GM21737 (cell line): ENCODE data around the gene SNRPA.

ENCODE experiments used
- ATAC-seq: cut with Tn5 transposase; IDR thresholded peaks from one replicate; pipeline ENCODE4 v1.9.1; 2021; ENCODE audit warnings: mild to moderate bottlenecking, moderate library complexity; ENCODE audit not compliant: unreplicated experiment

SNRPA gene

GRCh38 chr19:40800339-40800996 is 49.5 kb downstream of the SNRPA start:
- ATAC-seq, result no peak

DNA sequence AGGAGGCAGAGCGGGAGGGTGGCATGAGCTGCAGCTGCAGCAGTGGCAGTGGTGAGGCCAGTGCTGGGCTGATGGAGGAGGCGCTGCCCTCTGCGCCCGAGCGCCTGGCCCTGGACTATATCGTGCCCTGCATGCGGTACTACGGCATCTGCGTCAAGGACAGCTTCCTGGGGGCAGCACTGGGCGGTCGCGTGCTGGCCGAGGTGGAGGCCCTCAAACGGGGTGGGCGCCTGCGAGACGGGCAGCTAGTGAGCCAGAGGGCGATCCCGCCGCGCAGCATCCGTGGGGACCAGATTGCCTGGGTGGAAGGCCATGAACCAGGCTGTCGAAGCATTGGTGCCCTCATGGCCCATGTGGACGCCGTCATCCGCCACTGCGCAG is 50.0 kb downstream of the SNRPA start:
- no peak for ATAC-seq

DNA sequence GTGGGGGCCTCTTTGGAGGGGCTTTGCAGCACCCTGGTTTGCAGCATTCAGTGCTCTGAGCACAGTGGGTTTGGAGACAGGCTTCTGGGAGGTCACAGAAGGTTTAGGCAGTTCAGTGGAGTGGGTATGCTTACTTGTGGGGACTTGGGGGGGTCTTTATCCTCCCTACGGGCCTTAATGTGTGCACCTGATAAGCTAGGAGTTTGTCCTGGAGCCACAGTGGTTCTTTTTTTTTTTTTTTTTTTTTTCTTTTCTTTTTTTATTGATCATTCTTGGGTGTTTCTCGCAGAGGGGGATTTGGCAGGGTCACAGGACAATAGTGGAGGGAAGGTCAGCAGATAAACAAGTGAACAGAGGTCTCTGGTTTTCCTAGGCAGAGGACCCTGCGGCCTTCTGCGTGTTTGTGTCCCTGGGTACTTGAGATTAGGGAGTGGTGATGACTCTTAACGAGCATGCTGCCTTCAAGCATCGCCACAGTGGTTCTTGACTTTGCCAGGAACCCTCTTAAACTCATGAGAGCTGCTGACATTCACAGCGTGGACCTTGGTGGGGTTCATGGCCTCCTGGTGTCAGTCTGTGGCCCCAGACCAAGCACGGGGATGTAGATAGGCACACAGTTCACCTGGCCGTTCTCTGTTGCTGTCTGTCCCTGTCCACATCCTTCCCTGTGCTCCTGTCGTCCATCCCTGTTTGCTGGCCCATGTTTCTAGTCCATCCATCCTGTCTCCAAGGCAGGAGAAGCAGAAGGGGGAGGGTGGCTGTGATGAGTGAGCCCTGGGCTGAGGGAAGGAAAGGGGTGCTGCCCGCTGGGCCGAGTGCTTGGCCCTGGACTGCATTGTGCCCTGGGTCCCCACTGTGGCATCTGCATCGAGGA is 50.7 kb downstream of the SNRPA start:
- ATAC-seq, result no peak

GRCh38 chr19:40802300-40803169 is 51.5 kb downstream of the SNRPA start:
- ATAC-seq, result no peak

DNA sequence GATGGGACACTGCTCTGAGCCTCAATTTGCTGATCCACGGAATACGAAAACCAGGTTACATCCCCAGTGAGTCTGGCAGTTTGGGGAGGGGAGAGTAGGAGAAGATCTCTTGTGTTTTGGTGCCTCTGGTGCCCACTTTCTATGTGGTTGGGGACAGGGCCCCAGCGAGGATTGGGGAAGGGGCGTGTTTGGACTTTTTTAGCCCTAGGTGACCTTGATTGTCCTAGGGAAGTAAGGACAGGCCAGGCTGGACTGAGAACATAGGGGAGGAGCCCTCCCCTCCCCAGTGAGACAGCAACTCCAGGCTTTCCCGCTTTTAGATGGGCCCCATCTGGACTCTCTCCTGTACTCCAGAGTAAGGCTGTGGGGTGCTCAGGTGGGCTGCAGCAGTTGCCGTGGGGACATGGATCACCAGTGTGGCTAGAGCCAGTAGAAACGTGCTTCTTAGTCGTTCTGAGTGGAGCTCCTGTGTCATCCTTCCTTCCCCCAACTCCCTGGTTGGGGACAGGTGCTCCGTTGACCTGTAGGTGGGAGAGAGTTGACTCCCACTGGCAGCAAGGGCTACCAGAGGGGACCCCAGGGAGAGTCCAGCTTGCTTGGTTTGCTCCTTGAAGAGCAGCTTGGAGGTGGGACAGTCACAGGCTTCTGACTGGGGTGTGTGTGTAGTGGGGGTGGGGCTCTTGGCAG is 52.3 kb downstream of the SNRPA start:
- no peak for ATAC-seq

DNA sequence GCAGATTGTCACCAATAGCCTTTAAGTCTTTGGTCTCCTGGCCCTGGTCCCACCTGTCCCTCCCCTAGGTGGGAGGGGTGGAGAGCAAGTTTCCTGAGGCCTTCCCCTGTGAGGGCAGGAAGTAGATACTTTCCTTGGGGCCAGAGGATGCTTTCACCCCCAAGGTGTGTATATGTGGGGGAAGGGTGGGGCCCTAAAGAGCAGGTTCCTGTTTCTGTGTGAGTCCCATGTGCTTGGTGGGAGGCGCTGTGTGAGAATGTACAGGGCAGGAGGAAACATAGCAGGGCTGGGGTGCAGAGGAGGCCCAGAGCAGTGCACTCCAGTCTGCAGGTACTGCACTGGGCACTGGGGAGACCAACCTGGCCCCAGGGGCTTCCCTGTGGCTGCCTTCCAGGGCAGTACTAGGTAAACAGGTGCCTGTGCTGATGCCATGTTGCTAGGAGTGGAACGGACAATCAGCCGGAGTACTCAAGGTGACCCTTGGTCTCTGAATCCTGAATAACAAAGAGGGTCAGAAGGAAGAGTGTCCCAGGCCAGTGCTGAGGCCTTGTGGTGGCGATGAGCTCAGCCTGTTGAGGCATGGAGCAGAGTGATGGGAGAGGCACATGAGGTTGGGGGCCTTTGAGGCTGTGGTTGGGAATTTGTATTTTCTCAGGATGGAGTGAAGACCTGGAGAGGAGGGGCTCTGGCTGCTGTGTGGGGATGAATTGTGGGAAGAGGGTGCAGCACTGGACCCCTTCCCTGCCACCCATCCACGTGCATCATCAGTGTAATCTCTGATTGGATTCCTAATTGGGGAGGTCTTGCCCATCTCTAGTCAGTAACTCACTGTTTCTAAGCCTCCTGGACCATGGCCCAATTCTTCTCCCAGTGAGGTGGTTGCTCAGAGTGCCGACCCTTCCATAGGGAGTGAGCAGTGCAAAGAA is 53.1 kb downstream of the SNRPA start:
- no peak for ATAC-seq

DNA sequence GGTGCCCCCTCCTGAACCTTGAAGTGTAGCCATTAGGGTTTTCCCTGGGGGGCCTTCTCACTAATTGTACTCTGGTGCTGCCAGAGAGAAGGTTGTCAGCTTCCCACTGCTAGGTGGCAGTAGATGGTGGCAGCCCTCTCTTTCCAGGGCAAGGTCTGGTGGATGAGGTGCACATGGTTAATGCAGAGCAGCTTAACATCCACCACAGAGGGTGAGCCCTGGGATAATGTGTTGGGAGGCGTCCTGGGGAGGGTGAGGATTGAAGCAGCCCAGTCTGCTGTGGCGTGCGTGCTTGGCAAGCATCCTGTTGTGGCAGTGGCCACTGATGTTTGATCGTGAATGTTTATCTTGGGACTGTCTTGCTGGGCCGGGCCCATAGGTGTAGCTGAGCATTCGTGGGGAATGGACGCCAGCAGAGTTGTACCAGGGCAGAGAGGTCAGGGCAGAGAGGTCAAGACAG is 53.8 kb downstream of the SNRPA start:
- no peak for ATAC-seq

DNA sequence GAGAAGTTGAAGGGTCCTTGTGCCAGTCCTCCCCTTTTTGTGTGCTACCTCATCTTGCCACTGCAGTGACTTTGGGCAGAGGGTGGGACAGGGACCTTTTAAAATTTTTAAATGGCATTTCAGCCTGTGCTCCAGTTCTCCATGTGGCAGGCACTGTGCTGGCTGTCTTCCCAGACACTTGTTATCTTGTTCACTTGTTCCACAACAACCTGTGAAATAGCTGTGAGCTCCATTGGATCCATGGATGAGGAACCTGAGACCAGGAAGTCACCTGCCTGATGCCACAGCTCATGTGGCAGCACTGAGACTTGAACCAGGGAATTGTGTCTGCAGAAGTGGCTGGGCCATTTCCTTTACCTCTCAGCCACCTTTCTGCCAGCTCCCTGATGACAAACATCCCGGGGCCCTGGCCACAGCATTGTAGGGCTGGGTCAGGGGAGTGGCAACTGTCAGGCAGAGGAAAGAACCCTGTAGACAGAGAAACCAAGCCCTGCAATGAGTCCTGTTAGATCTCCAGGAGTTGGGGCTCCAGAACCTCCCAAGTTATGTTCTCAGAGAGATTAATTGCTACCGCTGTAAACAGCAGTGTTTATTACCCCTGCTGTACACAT is 54.4 kb downstream of the SNRPA start:
- no peak for ATAC-seq

DNA sequence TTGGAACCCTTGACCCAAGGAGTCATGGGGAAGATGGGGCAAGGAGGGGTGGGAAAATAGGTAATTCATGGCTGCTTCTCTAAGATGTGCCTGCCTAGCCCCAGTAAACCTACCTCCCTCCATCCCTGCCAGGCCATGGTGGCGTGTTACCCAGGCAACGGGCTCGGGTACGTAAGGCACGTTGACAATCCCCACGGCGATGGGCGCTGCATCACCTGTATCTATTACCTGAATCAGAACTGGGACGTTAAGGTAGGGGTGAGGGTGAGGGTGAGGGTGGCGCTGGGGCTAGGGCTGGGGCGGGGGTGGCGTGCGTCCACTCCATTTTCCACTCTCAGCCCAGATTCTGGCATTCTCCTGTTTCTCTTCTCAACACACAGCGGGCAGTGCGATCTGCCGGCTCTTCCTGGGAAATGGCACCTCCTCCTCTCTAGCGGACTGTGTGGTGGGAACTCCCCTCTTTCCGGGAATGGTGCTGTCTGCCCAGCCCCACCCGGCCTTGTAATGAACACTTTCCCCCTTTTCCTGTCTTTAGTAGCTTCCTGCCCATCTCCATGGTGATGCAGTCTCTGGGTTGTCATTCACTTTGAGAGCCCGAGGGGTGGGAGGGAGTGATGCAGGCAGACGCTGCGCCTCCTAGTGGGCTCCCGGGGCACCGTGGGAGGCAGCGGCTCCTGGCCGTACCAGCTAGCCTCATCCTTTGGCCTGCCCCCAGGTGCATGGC is 55.6 kb downstream of the SNRPA start:
- ATAC-seq, result no peak

GRCh38 chr19:40807147-40808020 is 56.4 kb downstream of the SNRPA start:
- ATAC-seq, result no peak

DNA sequence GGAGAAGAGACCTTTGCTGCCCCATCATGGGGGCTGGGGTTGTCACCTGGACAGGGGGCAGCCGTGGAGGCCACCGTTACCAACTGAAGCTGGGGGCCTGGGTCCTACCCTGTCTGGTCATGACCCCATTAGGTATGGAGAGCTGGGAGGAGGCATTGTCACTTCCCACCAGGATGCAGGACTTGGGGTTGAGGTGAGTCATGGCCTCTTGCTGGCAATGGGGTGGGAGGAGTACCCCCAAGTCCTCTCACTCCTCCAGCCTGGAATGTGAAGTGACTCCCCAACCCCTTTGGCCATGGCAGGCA is 57.0 kb downstream of the SNRPA start:
- ATAC-seq, result no peak

- no peak for ATAC-seq
Measured at GRCh38 chr19:40808497-40808896, 57.5 kb downstream of the SNRPA start.

DNA sequence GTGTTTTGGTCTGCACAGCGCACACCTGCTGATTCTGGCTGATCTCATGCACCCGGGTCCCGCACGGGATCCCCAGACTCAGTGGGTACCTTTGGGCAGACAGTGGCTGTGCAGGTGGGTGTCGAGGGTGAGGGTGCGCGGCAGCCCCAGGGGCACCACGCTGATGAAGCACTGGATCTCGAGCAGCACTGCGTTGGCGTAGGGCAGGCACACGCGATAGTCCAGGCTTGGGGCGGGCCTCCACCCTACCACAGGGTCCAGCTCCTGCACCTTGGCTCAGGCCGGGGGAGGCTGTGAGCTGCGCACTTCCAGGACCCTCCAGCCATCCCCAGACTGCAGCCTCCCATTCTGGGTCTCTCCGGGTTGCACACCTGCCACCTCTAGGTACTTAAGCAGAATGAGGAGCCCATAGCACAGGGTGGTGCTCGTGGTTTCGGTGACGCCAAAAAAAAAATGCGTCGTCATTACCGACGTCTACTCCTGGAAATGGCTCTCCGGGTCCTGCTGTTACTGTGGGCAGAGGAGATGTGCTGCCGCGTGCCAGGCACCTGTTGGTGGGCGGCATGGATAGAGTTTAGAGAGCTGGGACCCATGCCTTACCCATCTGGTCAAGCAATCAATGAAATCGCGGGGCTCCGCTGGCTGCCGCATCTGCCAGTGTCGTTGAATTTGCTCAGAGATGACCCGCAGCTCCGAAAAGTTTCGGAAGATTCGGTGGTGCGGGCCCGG is 58.5 kb downstream of the SNRPA start:
- no peak for ATAC-seq

GRCh38 chr19:40810160-40810559 is 59.2 kb downstream of the SNRPA start:
- ATAC-seq, result no peak

DNA sequence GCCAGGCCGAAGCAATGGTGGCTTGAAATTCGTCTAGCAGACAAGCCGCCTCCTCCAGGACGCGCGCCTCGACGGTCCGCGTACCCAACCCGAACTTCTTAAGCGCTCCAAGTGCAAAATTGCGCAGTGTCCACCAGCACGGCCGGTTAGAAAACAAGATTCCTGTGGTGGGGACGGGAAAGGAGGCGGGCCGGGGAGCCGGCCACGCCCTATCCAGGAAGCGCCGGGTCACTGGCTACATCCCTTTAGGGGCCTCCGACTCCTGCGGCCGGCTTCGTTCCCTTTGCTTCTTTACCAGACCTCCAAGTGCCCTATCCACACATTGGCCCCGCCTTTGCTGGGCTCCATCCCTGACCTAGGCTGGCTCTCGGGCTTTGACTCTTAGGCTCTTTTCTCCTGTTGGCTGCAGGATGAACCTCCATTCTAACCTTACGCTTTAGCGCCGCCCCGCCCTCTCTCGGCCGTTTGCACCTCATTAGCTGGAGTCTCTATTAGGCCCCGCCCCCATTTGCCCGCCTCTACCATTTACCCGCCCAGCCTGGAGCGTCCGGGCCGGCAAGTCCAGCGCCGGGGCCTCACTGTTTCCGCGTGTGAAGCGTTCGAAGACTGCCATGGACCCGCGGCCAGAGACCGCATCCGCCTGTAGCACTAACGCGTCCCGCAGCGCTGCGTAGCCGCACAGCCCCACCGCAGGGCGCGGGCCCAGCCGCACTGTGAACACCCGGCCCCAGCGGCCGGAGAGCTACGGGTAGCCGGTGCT is 59.8 kb downstream of the SNRPA start:
- ATAC-seq, result peak; percentile 49
